OCI-LY1 (cell line): ENCODE results near the gene MEAK7.

ENCODE experiments used
- EZH2 ChIP-seq: fragments of 200-600 bp; sonication (generic), shearing (Covaris generic); IDR thresholded peaks from 2 replicates; pipeline ENCODE4 v1.8.0; 2017; ENCODE audit warnings: borderline replicate concordance, mixed run types, mild to moderate bottlenecking, antibody characterized with exemption, low read length, moderate library complexity, mixed read lengths
- TF ChIP-seq, protein P1 (sequence below): fragments of 200-600 bp; sonication (generic), shearing (Covaris generic); IDR thresholded peaks from 2 replicates; pipeline ENCODE4 v1.5.1; 2017; ENCODE audit warnings: mild to moderate bottlenecking, antibody characterized with exemption, low read length, moderate library complexity, mixed read lengths

DNA sequence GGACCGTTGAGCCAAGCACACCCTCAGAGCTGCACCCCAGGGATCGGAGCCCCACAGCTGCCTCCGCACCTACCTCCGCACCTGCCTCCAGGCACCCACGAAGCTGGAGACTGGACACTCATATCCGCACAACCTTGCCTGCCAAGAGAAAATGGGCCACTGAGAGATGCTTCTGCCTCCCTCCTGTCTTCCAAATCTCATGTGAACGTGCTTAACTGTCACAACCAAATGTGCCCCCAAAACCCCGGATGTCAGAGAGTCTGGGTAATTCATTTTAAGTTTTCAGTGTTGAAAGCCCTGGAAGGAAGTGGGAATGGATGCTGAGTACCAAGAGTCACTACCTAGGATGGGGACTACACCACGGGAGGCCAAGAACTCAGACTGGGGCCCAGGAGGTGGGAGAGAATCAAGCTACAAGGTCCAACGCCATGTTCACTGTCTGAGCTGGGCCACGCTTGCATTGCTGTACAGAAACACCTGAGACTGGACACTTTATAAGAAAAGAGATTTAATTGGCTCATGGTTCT lies 49.5 kb upstream of the MEAK7 start:
- TF ChIP-seq, protein P1, sequence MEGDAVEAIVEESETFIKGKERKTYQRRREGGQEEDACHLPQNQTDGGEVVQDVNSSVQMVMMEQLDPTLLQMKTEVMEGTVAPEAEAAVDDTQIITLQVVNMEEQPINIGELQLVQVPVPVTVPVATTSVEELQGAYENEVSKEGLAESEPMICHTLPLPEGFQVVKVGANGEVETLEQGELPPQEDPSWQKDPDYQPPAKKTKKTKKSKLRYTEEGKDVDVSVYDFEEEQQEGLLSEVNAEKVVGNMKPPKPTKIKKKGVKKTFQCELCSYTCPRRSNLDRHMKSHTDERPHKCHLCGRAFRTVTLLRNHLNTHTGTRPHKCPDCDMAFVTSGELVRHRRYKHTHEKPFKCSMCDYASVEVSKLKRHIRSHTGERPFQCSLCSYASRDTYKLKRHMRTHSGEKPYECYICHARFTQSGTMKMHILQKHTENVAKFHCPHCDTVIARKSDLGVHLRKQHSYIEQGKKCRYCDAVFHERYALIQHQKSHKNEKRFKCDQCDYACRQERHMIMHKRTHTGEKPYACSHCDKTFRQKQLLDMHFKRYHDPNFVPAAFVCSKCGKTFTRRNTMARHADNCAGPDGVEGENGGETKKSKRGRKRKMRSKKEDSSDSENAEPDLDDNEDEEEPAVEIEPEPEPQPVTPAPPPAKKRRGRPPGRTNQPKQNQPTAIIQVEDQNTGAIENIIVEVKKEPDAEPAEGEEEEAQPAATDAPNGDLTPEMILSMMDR = no peak
- no peak for TF ChIP-seq EZH2
